ENCODE data around the gene PPHLN1.

PPHLN1 gene

DNA sequence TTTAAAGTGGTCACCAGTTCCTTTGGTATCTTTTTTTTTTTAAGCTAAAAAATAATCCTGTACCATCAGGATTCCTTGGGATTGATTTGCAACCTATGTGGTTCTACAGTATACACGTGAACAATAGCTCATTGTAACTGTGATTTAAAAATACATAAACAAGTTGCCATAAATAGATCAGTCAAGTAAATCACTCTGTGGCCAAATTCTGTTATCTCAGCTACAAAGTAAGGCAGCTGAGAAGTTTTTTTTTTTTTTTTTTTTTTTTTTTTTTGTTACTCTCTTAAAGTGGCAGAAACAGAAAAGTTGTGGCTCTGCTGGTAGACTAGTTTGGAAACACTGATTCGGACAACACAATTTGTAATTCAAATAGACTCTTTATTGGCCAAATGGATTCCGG, 159.0 kb downstream of the PPHLN1 start:
- no peak for DNase-seq

DNA sequence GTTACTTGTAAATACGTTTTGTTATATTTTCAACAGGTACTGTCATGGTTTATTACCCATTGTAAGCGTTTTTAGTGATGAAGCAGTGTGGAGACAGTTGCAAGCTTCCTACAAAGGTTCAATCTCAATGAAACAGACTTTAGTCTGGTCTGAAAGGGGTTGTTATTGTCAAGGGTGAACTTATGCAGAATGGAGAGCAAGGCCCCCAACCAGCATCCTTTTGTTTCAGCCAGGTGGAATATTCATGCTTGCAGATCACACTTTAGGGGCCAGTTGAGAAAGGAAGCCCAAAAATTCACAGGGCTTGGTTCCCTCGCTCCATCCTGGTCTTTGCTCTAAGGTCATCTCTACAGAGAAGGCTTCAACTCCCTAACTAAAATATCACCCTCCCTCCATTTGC, 159.9 kb downstream of the PPHLN1 start:
- DNase-seq: no peak

DNA sequence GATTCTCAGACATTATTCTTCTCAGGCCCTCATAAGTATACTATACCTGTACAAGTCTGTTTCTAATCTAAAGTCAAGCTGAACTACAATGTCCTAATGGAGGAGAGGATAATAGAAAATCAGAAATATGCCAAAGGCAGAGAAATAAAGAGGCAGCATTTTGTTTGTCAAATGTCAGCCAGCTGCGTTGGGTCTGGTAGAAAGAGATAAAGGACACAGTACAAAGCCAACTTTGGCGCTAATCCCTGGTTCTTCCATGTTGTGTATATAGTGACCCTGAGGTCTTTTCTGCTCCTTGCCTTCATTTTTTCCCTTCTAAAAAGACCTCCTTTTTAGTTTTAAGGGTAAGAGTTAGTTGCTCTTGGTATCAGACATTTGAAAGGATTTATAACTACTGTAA, 160.4 kb downstream of the PPHLN1 start:
- DNase-seq: no peak

DNA sequence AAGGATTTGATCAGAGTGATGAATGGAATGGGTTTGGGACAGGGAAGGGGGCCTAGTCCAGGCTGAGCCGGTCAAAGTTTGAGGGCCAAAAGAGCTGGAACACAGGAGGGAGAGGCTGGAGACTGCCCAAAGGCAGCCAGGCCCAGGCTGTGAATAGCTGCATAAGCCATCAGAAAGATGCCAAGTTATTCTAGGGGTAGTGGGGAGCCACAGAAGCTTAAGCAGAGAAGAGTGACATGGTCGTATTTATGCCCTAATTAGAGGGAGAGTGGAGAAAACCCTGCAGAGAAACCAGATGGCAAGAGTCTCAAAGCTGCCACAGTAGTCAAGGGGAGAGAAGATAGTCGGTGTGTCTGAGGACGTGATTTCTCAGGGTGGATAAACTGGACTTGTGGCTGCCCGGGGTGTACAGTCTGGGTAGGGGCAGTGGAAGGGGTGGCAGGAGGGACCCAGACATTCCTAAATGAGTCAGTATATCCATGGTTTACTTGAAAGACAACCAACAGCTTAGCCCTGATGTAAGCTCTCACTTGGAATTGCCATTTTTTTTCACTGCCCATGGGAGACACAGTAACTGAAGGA, 164.4 kb downstream of the PPHLN1 start:
- no peak for DNase-seq
